HG02884 (cell line): ENCODE results near the gene NUP205.

ENCODE experiments used
- ATAC-seq: cut with Tn5 transposase; IDR thresholded peaks from one replicate; pipeline ENCODE4 v1.9.1; 2021; ENCODE audit warnings: mild to moderate bottlenecking, moderate library complexity; ENCODE audit not compliant: unreplicated experiment

The NUP205 gene

DNA sequence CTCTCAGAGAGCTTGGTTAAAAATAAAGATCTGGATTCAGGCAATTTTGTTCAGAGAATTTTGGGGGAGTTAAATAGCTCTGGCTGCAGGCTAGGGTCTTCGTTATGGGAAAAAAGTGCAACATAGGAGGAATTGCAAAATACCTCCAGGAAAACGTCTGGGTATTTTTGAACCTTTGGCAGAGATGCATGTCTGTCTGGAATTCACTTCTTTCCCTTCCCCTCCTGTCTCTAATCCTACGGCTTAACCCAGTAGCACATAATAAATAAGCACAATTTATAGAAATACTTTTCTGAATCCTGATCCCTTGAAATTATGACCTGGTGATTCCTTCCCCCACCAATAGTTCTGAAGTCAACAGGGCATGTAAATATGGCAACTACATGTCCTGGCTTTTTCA, 19.3 kb upstream of the NUP205 start:
- ATAC-seq, result no peak

DNA sequence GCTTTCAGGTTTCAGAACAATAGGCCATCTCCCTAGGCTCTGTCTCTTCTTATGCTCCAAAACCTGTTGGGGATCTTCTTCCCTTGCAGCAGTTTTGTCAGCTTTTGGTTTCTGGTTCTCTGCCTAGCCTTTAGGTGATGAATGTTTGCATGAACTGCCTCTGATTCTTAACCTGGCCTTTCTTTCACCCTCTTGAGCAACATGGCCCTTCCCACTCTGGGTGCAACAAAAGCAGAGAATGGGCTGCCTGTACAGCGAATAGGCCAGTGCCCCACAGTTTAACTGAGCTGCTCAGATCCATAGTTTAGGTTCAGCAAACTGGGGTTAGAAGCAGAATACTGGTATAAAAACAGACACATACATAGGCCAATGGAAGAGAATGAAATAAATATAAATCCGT, 18.1 kb upstream of the NUP205 start:
- ATAC-seq, result no peak

DNA sequence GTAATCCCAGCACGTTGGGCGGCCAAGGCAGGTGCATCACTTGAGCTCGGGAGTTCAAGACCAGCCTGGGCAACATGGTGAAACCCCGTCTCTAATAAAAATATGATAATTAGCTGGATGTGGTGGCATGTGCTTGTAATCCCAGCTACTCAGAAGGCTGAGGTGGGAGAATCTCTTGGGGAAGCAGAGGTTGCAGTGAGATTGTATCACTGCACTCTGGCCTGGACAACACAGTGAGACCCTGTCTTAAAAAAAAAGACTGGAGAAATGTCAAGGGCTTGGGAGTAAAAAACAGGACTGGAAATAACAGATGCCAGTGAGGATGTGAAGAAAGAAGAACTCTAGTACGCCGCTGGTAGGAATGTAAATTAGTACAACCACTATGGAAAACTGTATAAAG, 16.7 kb upstream of the NUP205 start:
- ATAC-seq, result no peak

DNA sequence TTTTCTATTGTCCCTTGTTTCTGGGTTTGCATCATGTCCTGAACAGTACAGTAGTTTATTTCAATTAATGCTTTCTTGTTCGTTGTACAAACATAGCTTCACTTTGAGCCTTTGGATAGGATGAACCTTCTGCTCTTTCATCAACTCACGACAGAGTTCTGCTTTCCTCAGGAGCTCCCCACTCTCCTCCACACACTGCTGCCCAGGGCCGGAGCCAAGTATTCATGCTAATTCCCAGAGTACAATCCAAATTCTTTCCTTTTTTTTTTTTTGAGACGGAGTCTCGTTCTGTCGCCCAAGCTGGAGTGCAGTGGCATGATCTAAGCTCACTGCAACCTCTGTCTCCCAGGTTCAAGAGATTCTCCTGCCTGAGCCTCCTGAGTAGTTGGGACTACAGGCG, 7.5 kb upstream of the NUP205 start:
- no peak for ATAC-seq

DNA sequence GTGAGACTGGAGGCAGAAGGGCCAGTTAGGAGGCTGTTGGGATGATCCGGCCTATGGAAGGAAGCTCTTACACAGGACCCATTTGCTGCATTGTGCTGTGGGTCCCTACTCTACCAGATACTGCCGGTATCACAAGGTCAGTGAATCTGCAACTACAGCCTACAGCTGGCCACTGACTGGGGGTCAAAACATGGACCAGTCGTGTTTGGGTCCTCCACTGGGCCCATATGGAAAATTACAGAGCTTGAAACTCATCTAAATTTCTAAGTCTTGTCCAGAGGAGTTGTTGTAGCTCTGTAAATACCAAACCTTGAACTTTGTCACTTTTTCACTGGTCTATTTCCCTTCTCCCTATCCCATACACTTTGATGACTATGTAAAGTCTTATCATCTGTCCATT, 5.6 kb upstream of the NUP205 start:
- no peak for ATAC-seq

DNA sequence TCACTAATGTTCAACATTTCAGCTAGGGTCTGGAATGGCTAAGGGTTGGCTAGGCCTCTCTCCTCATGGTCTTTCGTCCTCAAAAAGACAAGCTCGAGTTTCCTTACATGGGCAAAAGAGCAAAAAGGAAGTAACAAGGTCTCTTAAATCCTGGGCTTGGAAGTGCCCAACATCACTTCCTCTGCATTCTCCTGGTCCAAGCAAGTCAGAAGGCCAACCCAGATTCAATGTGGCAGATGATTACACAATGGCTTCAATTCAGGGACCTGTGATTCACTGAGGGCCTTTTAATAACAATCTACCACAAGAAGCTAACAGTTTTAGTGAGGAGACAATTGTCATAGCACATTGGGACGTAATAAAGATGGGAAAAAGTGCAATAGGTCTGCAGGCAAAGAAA, 4.4 kb upstream of the NUP205 start:
- no peak for ATAC-seq

DNA sequence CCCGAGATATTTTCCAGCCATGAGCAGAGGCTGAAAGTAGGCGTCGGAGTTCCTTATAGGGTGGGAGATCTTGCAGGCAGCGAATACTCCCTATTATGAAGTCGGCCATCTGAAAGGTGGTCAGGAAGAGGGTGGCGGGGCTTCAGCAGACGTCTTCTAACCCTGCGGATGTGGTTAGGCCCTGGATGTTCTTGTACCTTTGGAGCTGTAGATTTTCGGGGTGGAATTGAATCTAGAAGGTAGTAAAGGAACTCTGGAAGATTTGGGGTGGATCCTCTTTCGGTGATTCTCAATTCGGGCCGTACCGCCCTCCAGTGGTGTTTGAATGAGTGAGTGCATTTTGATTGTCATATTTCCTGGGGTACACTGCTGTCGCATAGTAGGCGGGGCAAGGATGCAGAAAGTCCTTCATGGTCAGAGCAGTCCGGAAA, 635 bp downstream of the NUP205 start:
- ATAC-seq, result peak; percentile 66

DNA sequence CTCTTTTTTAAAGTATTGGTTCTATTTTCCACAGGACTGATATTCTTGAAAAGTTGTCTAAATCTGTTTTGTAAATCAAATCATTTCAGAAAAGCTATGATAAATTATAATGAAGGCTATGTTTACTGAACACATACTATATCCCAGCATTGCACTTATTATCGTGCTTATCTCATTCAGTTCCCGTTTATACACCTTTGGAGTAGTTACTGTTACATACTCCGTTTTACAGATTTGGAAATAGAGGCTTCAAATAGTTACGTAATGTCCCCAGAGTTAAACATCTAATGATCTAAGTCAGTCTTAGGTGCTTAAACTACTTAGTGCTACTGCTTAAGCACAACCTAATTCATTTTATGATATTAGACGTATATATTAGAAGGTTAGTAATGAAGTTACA, 1.2 kb downstream of the NUP205 start:
- ATAC-seq, result no peak

DNA sequence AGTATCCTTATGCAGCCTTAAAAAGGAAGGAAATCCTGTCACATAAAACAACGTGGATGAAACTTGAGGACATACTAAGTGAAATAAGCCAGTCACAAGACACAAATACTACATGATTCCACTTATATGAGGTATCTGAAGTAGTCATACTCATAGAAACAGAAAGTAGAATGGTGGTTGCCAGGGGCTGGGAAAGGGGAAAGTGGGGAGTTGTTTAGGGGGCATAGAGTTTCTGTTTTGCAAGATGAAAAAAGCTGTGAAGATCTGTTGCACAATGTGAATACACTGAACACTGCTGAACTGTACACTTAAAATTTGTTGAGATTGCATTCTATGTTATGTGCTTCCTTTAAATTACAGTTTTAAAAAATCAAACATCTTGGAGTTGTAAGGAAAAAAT, 2.9 kb downstream of the NUP205 start:
- ATAC-seq, result no peak

DNA sequence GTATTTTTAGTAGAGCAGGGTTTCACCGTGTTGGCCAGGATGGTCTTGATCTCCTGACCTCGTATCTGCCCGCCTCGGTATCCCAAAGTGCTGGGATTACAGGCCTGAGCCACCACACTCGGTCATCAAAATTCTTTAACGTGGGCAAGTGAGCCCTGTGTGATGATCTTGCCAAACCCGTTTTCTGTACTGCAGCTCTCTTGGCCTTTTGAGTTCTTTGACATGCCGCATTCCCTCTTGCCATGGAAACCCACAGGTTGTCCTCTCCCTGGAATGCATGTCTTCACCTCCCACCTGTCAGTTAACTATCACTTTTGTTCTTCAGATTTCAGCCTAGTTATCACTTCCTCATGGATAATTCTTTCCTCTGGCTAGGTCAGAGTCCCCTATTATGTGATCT, 5.0 kb downstream of the NUP205 start:
- no peak for ATAC-seq

DNA sequence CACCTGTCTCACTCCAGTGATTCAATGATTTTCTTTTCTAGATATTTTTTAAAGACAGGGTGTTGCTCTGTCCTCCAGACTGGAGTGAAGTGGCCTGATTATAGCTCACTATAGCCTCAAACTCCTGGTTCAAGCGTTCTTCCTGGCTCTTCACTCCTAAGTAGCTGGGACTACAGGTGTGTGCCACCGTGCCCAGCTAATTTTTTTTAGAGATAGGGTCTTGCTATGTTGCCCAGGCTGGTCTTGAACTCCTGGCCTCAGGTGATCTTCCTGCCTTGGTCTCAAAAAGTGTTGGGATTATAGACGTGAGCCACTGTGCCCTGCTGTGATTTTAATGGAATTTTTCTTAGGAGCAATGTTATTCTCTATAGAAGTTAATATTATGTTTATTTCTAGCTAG, 14.1 kb downstream of the NUP205 start:
- no peak for ATAC-seq

DNA sequence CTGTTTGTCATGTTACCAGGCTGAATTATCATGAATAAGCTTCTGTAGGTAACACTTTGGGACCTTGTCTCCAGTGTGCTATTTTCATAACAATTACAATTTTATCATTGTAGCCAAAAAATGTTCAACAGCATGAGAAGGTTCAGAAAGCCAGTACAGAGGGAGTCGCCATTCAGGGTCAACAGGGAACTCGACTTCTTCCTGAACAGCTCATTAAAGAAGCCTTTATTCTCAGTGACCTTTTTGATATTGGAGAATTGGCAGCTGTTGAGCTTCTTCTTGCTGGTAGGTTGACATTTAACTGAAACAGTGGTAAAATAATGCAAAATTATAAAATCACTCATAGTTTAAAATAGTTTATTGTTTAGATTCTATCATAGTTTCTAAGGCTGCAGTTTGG, 15.8 kb downstream of the NUP205 start:
- no peak for ATAC-seq

DNA sequence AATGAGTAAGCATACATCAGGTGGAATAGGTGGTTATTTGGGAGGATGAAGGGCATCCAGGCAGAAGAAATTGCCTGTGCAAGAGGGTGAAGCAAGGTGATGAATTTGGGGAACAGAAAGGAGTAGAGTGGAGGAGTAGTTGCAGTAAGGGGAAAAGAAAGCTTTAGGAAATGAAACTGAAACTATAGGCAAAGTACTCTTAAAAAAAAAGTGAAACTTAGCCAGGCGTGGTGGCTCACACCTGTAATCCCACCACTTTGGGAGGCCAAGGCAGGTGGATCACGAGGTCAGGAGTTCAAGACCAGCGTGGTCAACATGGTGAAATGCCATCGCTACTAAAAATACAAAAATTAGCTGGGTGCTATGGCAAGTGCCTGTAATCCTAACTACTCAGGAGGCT, 17.6 kb downstream of the NUP205 start:
- ATAC-seq, result peak; percentile 54

DNA sequence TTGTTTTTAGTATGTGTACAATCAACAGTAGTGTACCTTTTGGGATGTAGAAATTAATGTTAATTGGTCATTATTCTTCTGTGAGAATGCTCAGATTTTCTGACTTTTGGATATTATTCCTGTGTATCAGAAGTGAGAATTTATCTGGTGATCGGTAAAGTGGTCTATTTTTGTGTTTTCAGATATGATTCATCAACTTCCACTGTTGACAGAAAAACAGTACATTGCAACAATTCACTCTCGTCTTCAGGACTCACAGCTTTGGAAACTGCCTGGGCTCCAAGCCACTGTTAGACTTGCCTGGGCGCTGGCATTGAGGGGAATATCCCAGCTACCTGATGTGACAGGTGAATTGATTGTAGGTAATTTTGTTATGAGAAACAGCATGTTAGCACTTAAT, 20.9 kb downstream of the NUP205 start:
- ATAC-seq, result no peak

DNA sequence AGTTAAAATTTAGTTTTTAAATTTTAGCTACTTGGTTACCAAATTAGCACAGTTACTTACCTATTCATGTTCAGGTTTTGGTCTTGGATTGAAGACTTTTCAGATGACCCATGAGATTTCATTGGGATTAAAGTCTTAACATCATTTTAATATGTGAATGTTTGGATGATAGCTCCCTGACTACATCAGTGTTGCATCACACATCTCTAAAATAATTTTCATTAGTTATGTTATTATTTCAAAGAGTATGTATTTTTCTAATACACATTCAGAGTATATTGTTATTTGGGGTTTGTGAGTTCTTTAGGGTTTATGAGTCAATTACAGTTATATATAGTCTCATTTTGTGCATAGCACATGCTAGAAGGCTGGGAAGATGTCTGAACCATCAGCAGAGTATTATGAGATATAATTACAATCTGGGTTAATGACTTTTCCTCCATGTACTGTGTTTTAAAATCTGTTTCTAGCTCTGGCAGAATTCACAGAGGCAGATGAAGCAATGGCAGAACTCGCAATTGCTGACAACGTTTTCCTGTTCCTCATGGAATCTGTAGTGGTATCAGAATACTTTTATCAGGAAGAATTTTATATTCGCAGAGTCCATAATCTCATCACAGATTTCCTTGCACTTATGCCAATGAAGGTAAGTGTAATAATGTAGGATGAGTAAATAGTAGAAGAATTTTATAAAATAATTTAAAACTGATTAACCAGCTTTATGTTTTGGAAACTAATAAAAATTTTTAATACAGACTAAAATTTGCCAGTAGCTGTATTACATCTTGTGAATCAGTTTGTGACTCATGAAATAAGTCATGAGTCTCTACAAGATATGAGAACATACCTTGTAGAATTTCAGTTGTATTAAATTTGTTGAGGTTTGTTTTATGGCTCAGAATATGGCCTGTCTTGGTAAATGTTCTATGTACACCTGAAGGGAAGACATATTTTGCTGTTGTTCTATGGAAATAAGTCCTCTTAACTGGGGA, 26.9 kb downstream of the NUP205 start:
- no peak for ATAC-seq

DNA sequence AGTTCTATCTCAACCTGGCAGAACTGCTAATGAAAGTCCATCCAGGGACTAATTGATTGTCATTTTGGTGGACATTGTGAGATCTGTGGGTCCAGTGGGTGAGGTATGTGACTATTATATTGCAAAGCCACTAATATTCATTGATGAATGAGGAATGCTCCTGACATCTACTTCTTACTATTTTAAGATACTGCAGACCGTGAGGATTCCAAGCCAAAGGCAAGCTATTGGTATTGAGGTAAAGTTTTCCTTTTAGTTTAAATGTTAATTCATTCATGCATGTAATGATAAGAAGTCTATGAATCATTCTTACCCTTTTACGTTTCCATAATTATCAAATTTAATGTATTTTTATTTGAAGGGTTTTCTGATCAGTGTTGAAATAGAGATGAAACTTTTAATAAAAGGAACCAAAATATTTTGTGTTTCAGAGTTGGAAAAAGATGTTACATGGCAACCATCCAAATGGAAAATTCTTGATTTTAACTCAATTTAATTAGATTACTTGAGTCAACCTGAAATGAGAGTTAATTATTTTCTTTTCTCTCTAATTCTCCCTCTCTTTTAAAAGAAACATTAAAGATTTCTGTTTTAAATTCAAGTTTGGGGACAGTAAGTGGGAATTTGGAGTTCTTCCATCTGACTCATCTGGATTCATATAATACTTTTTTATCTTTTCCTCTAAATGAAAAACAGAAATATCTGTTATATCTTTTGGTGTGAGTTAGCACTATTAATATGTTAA, 39.6 kb downstream of the NUP205 start:
- ATAC-seq, result no peak

DNA sequence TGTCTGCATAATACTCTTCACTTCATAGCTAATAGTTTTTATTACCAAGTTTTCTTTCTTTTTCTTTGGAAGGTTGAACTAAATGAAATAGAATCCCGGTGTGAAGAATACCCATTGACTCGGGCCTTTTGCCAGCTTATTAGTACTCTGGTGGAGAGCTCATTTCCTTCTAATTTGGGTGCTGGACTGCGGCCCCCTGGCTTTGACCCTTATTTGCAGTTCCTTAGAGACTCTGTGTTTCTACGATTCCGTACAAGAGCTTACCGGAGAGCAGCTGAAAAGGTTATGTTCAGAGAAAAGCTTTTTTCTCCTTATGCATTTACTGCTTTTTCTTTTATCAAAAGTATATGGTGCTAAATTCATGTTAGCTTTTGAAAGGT, 40.2 kb downstream of the NUP205 start:
- no peak for ATAC-seq

DNA sequence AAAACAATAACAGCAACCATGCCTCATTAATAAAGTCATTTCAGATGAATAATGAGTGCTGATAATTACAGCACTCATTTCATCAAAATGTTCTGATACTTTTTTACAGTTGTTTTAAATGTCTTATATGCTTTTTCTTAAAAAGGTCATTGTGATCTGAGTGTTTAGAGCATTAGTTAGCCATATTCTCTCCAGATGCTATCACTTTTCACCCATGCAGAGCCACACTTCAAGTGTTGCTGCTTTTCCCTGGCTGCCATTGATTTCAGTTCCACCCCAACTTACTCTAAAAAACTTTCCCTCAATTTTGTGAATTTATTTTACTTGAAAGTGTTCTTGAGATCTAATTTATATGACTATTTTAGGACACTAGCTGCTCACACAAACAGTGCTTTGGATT, 41.8 kb downstream of the NUP205 start:
- no peak for ATAC-seq

DNA sequence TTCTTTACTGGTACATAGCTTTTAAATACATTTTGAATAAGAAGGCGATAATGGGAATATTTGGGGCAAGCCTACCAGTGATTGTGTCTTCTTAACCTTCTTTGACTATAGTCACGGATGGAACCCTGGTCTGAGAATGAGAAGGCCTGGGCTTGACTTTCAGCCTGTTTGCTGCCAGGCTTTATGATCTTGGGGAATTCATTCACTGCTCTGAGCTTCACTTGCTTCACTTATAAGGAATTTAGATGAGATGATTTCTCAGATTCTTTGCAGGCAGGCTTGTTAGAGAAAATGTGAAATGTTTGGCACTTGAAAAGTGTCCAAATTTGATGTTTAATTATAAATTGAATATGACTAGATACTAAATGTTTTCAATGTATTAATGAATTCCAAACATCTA, 42.5 kb downstream of the NUP205 start:
- no peak for ATAC-seq

DNA sequence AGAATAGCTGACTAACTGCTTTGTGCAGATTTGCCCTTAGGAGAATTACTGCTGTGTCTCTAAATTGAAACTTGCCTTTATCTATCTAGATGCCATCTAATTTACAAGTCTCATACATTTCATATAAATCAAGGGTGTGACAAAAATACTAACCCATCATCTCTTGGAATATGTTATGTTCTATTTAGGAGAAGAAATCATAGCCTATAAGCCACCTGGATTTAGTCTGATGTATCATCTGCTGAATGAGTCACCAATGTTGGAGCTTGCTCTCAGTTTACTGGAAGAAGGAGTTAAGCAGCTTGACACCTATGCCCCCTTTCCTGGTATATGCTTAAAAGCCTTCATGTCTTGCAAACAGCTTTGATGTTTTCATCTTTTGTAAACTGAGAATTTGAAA, 43.5 kb downstream of the NUP205 start:
- no peak for ATAC-seq

DNA sequence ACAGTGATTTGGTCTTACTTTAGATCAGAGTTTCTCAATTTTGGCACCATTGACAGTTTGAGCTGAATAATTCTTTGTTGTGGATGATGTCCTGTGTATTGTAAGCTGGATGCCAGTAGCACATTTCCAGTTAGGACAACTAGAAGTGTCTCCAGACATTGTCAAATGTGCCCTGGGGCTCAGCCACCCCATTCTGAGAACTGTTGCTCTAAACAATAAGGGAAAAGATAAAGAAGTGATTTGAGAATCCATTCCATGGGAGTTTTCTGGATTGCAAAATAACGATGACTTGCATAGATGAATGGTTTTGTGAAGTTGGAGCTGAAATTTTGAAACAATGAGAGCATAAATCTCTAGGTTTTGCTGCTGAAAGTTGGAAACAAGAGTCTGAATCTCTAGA, 44.6 kb downstream of the NUP205 start:
- no peak for ATAC-seq

DNA sequence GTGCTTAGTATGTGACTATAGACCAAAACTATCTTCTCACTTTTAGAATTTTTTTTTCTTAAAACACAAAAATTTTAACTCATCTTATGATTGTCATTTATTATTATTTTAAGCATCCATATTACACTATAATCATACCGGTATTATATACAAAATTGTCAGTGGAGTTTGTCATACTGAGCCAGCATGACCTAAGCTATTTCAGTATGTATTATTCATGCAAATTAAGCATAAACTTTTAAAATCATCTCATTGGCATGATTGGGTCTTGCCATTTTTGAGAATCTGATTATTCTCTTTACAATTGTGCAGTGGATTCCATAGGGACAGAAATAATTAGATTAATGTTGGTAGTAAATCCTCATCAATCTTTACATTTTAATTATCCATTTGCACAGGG, 58.4 kb downstream of the NUP205 start:
- ATAC-seq, result no peak
